22Rv1 (cell line): ENCODE measurements around the gene AUTS2.

ENCODE experiments used
- ZFX ChIP-seq: fragments of 450-650 bp; IDR thresholded peaks from 2 replicates; pipeline ENCODE4 v1.6.1; 2017; ENCODE audit warnings: antibody characterized with exemption, borderline replicate concordance
- TF ChIP-seq, protein P1 (sequence below): fragments of 450-650 bp; IDR thresholded peaks from 2 replicates; pipeline ENCODE4 v1.5.1; 2017; ENCODE audit warnings: mild to moderate bottlenecking

DNA sequence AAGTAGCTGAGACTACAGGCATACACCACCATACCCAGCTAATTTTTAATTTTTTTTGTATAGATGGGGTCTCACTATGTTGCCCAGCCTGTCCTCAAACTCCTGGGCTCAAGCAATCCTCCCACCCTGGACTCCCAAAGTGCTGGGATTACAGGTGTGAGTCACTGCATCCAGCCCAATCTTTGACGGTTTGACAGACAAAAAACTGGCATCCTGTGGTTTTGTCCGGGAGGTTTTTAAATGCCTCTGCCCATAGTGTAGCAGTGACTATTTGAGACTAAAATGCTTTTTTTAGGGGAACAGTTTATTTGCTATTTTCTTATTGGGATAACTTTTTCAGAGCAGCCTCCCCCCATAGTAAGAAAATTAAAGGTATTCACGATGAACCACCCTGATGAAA, 1010.0 kb downstream of the AUTS2 start:
- TF ChIP-seq, protein P1, sequence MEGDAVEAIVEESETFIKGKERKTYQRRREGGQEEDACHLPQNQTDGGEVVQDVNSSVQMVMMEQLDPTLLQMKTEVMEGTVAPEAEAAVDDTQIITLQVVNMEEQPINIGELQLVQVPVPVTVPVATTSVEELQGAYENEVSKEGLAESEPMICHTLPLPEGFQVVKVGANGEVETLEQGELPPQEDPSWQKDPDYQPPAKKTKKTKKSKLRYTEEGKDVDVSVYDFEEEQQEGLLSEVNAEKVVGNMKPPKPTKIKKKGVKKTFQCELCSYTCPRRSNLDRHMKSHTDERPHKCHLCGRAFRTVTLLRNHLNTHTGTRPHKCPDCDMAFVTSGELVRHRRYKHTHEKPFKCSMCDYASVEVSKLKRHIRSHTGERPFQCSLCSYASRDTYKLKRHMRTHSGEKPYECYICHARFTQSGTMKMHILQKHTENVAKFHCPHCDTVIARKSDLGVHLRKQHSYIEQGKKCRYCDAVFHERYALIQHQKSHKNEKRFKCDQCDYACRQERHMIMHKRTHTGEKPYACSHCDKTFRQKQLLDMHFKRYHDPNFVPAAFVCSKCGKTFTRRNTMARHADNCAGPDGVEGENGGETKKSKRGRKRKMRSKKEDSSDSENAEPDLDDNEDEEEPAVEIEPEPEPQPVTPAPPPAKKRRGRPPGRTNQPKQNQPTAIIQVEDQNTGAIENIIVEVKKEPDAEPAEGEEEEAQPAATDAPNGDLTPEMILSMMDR: no peak
- TF ChIP-seq ZFX: no peak
